SW 1271 (cell line): Measurements from ENCODE around the gene CECR2.

Experiments
- DNase-seq, 2 experiments: peaks; one replicate each; lab custom pipeline; 2025; lab: John Stamatoyannopoulos, UW

Gene CECR2

DNA sequence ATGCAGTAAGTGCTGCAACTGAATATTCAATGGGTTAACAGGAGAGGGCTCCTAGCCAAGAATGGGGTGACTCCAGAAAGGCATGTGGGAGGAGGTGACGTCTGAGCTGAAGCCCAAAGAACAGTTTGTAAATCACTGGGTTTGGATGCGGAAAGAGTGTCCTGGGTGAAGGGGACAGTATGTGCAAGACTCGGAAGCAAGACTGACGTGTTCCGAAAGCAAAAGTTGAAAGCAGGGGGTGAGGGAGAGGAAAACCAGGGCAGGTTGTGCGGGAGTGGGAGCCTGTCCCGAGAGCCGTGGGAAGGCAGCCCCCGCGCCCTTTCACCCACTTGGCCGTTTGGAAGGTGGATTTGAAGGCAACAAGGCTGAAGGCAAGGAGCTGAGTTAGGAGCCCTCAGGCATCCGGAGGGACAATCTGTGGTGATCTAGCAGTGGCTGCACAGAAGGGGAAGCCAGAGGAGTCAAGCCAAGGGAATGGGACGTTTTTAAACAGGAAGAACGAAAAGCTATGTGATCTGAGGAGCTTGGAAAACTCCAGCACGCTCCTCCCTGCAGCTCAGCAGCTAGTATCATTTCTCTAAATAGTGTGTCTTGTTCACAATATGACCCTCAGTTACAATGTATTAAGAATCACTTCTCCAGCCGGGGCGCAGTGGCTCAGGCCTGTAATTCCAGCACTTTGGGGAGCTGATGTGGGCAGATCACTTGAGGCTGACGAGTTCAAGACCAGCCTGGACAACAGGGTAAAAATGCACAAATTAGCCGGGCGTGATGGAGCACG is 201.8 kb downstream of the CECR2 start:
- no peak for DNase-seq

GRCh38 chr22:17575151-17575550 is 205.9 kb downstream of the CECR2 start:
- no peak for DNase-seq

- DNase-seq: no peak
Observed at GRCh38 chr22:17575681-17576080, 206.4 kb downstream of the CECR2 start.

DNA sequence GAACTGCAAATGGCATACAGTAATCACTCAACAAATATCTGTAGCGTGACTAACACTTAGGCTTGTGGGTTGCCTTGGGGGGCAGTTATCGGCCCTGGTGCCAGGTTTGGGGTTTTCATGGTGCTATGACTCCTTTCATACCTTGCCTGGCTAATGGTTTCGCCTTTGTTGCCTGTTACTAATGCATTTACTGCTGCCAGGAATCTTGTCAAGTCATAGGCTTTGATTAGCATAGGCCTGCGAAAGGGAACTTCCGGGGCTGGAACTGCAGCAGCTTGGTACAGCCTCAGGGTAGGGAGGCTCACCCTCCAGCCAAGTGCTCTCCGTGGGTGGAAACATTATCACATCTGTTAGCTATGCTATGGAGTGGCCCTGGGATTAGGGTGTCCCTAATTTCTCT is 207.2 kb downstream of the CECR2 start:
- DNase-seq: no peak

DNA sequence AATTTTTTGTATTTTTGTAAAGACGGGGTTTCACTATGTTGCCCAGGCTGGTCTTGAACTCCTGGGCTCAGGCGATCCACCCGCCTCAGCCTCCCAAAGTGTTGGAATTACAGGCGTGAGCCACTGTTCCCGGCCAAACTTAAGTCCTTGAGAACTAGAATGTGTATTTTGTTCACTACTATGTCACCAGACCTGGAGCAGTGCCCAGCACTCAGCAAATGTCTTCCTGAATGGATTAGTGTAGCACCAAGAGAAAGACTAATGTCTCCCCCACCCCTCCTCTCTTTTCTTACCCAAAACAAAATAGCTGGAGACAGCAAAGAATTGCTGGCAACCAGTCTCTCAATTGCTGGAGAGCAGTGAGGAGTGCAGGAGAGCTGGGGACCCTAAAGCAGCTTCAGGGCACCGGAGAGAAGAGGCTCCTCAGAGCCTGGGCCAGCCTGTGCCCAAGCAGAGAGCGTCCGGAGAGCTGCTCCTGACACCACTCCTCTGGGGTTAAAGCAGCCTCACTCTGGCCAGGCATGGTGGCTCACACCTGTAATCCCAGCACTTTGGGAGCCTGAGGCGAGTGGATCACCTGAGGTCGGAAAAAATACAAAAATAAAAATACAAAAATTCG is 209.0 kb downstream of the CECR2 start:
- no peak for DNase-seq

DNA sequence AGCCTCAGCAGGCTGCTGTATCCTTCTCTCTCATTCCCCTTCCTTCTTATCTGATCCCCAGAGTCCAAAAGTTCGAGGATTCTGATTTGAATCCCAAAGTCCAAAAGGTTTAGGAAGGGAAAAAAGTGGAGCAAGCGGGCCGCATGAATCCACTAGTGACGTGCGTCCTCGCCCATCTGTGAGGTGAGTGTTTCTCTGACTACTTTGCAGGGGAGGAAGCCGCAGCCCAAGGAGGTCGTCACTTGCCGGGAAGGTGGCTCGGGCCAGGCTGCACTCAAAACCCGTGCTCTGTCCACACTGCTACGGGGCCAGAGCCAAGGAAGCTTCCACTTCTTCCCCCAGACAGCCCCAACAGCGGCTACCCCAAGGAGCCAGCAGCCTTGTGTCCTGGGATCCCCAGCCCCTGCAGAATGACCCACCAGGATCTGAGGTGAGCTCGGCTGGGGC is 210.3 kb downstream of the CECR2 start:
- DNase-seq: no peak

DNA sequence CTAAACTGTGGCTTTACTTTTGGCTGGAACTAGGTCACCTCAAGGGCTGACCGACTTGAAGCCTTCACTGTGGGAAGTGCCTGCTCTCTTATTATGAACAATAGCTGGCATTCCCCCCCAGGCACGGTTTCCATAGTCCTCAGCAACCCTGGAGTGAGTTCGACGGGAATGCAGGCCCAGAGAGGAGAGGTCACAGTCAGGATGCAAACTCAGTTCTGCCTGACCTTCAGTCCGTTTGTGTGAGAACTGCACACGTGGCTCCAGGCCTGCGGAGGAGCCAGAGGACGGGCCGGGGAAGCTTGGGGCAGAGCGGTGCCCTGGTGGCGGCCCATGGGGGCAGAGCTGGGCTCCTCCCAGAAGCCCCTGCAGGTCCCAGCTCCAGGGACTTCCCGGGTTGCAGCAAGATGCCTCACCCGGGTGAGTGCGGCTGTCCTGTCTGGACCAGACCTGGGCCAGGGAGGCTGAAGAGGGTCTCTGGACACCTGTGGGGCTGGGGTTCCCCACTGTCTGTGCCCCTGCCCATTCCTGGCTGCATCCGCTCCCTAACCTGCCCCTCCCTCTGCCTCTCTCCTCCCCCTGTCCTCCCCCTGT is 211.3 kb downstream of the CECR2 start:
- DNase-seq: no peak

DNA sequence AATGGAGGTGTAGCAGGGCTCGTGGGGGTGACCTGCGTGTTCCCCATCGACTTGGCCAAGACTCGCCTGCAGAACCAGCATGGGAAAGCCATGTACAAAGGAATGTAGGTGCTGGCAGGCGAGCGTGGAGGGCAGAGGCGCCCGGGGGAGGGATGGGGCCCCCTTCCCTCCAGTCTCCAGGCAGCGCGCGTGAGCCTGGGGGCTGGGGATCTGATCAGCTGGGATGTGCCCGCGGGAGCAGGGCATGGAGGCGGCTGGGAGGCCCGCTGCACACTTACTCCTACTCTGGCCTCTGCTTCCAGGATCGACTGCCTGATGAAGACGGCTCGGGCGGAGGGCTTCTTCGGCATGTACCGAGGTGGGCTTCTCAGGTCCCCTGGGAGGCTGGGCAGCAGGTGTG is 211.8 kb downstream of the CECR2 start:
- no peak for DNase-seq

- no peak for DNase-seq
Observed at GRCh38 chr22:17581631-17582030, 212.4 kb downstream of the CECR2 start.

DNA sequence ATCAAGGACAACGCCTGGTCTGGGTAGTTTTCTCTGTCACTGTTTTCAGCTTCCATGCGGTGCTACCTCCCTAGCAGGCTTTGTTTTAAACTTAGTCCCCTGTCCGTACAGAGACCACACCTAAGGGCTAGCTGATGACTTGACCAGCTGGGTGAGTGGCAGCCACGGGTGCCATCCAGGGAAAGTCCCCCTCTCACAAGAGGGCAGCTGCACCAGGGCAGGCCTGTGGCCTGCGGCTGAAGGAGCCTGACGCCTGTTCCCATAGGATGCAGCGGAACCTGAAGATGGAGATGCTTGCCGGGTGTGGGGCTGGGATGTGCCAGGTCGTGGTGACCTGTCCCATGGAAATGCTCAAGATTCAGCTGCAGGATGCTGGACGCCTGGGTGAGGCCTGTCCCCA is 213.9 kb downstream of the CECR2 start:
- no peak for DNase-seq

- DNase-seq: no peak
Observed at GRCh38 chr22:17586831-17587440, 217.7 kb downstream of the CECR2 start.

DNA sequence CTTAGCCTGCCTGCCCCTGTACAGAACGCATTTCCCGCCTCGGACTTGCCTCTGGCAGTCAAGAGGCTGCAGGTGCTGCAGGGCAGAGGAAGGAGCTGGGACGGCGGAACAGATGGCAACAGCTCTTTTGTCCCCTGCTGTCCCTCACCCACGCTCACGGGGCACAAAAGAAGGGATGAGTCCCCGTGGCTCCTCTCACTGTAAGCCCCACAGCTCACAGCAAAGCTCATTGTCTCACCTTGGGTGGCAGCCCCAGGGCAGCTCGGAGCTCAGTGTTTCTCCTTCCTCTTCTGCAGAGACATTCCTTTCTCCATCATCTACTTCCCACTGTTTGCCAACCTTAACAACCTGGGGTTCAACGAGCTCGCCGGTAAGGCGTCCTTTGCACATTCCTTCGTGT is 218.4 kb downstream of the CECR2 start:
- no peak for DNase-seq

- no peak for DNase-seq
Observed at GRCh38 chr22:17588606-17589005, 219.3 kb downstream of the CECR2 start.

DNA sequence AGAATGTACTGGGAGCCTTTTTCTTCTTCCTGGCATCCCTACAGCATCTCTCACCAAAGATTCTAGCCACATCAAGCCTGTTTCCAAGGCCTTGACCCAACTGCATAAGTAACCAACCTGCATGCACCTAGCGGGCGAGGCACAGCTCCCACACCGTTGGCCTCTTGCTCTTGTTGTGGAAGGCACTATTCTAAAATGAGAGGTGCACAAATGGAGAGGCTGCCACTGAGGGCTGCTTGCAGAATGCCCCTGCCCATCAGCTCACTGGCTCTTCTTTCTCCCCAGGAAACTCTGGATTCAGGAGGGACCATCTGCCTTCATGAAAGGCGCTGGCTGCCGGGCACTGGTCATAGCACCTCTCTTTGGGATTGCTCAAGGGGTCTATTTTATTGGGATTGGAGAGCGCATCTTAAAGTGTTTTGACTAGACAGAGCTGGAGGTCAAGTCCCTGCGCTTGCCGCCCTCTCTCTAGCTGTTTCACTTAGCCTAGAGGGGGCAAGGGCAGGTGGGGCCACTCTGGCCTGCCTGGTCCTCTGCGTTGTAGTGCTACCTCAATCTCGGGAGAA is 220.6 kb downstream of the CECR2 start:
- DNase-seq: no peak

DNA sequence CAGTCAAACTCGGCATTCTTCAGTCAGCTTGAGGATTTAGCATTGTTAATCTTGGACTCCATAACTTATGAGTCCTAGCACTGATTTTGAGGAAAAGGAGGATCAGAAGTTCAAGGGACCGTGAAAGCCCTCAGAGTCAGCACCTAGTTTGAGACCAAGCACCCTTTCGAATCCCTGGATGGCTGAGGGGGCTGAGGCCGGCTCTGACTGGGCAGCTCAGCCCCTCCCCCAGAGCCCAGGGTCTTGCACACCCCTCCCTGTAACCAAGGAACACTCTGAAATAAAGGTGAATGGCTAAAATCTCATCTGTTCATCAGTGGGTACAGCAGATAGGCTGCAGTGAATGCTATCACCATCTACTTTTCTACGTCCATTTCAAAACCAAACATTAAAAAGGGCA is 221.3 kb downstream of the CECR2 start:
- no peak for DNase-seq

DNA sequence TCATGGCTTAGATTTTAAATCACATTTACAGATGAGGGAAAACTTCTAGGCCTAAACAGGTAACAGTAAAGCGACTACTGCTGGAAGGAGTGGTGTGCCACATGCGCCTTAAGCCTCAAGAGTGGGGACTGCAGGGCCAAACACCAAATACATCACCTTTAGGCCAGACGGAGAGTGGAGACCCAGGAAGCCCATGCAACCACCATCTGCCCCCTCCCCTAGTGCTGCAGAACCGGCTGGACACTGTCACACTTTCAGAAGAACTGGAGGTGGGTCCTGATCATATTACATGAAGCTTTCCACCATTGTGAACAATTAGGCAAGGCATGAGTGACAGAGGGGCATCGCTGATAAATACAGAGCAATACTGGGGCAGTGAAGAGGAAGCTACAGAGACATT is 222.9 kb downstream of the CECR2 start:
- no peak for DNase-seq

DNA sequence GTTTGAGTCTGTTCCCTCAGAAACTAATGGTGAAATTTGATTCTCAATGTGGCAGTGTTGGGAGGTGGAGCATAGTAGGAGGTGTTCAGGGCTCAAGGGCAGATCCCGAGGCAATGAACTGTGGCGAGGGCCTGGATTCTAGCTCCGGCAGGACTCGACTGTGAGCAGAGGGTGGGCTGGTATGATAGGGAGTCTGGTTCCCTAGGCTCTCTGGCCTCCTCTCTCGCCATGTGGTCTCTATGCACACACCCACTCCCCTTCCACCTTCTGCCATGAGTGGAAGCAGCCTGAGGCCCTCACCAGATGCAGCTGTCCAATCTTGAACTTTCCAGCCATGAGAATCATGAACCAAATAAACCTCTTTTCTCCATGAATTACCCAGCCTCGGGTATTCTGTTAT is 227.0 kb downstream of the CECR2 start:
- no peak for DNase-seq

GRCh38 chr22:17597217-17597616 is 228.0 kb downstream of the CECR2 start:
- no peak for DNase-seq

GRCh38 chr22:17598318-17598717 is 229.1 kb downstream of the CECR2 start:
- no peak for DNase-seq

GRCh38 chr22:17601031-17601430 is 231.8 kb downstream of the CECR2 start:
- DNase-seq: no peak

- DNase-seq: no peak
Observed at GRCh38 chr22:17603668-17604067, 234.4 kb downstream of the CECR2 start.

GRCh38 chr22:17606496-17606895 is 237.2 kb downstream of the CECR2 start:
- DNase-seq: no peak
